Activated naive CD8-positive, alpha-beta T cell (primary cell): ENCODE results near the gene ZNF30.
A peak's percentile ranks its signal among the peaks of the same experiment; 100 is the strongest.
"Not testable (repeated sequence)": the region's sequence is repeated elsewhere in the genome, so short reads cannot be mapped to it uniquely, and the experiment has no call there.

Experiments
- H3K27ac Mint-ChIP-seq: one replicate; pipeline ENCODE4 v1.8.0; 2021; ENCODE audit warnings: mixed read lengths
- H3K27me3 Mint-ChIP-seq: one replicate; pipeline ENCODE4 v1.8.0; 2021; ENCODE audit warnings: mixed read lengths
- H3K36me3 Mint-ChIP-seq: one replicate; pipeline ENCODE4 v1.8.0; 2021; ENCODE audit warnings: mixed read lengths
- H3K4me1 Mint-ChIP-seq: one replicate; pipeline ENCODE4 v1.8.0; 2021; ENCODE audit warnings: low read depth, mixed read lengths
- H3K4me3 Mint-ChIP-seq: one replicate; pipeline ENCODE4 v1.8.0; 2021; ENCODE audit warnings: mild to moderate bottlenecking, mixed read lengths
- H3K9me3 Mint-ChIP-seq: one replicate; pipeline ENCODE4 v1.8.0; 2021; ENCODE audit warnings: low read depth, mixed read lengths

ZNF30 gene

GRCh38 chr19:34926685-34927375 lies at the start of gene ZNF30:
TSS of gene ZNF30 (plus strand) at chr19:34926903. CDS start at chr19:34929948, 3,045 bp downstream.
- Mint-ChIP-seq H3K27ac (peak within 1 kb of the TSS; percentile 12), H3K4me3 (peak within 1 kb of the TSS; percentile 92), H3K4me1 (peaks cover 26% of the 10 kb centered on the region), H3K9me3 (no peaks in the 10 kb centered on the region), H3K36me3 (peaks cover 15% of the 10 kb centered on the region), H3K27me3 (no peaks in the 10 kb centered on the region)

- peaks cover 11% of the 10 kb centered on the region for H3K9me3 Mint-ChIP-seq
- no peaks in the 10 kb centered on the region for H3K4me1 Mint-ChIP-seq
- H3K27me3 Mint-ChIP-seq: no peaks in the 10 kb centered on the region
- H3K27ac Mint-ChIP-seq: no peak overlapping the region
- no peak overlapping the region for H3K4me3 Mint-ChIP-seq
- H3K36me3 Mint-ChIP-seq: peaks cover 14% of the 10 kb centered on the region
Measured at GRCh38 chr19:34879563-34879962, 47.1 kb upstream of the ZNF30 start.

- no peaks in the 10 kb centered on the region for H3K4me1 Mint-ChIP-seq
- H3K27ac Mint-ChIP-seq: no peak overlapping the region
- H3K4me3 Mint-ChIP-seq: no peak overlapping the region
- peaks cover 16% of the 10 kb centered on the region for H3K9me3 Mint-ChIP-seq
- H3K27me3 Mint-ChIP-seq: no peaks in the 10 kb centered on the region
- peaks cover 19% of the 10 kb centered on the region for H3K36me3 Mint-ChIP-seq
Measured at GRCh38 chr19:34880034-34880433, 46.7 kb upstream of the ZNF30 start.

- no peaks in the 10 kb centered on the region for H3K27me3 Mint-ChIP-seq
- H3K4me3 Mint-ChIP-seq: no peak overlapping the region
- H3K27ac Mint-ChIP-seq: no peak overlapping the region
- peaks cover 26% of the 10 kb centered on the region for H3K9me3 Mint-ChIP-seq
- peaks cover 25% of the 10 kb centered on the region for H3K36me3 Mint-ChIP-seq
- H3K4me1 Mint-ChIP-seq: no peaks in the 10 kb centered on the region
Measured at GRCh38 chr19:34881982-34882381, 44.7 kb upstream of the ZNF30 start.

GRCh38 chr19:34888091-34888490 lies 38.6 kb upstream of the ZNF30 start:
- Mint-ChIP-seq H3K9me3 (peaks cover 24% of the 10 kb centered on the region), H3K36me3 (peaks cover 23% of the 10 kb centered on the region), H3K4me3 (no peak overlapping the region), H3K27me3 (no peaks in the 10 kb centered on the region), H3K27ac (no peak overlapping the region), H3K4me1 (no peaks in the 10 kb centered on the region)

- Mint-ChIP-seq H3K4me1 (peaks cover 7% of the 10 kb centered on the region), H3K27me3 (peaks cover 12% of the 10 kb centered on the region), H3K4me3 (no peak overlapping the region), H3K9me3 (peaks cover 8% of the 10 kb centered on the region), H3K27ac (no peak overlapping the region), H3K36me3 (peaks cover 4% of the 10 kb centered on the region)
Measured at GRCh38 chr19:34900245-34900644, 26.5 kb upstream of the ZNF30 start.

GRCh38 chr19:34904664-34905527 lies 21.8 kb upstream of the ZNF30 start:
- Mint-ChIP-seq H3K9me3 (no peaks in the 10 kb centered on the region), H3K27me3 (peaks cover 39% of the 10 kb centered on the region), H3K27ac (no peak overlapping the region), H3K4me1 (peaks cover 15% of the 10 kb centered on the region), H3K36me3 (peaks cover 7% of the 10 kb centered on the region), H3K4me3 (peak overlapping the region; percentile 80)

GRCh38 chr19:34910770-34911169 lies 15.9 kb upstream of the ZNF30 start:
- no peaks in the 10 kb centered on the region for H3K9me3 Mint-ChIP-seq
- H3K27me3 Mint-ChIP-seq: peaks cover 26% of the 10 kb centered on the region
- peaks cover 4% of the 10 kb centered on the region for H3K36me3 Mint-ChIP-seq
- H3K4me1 Mint-ChIP-seq: peaks cover 4% of the 10 kb centered on the region
- no peak overlapping the region for H3K27ac Mint-ChIP-seq
- H3K4me3 Mint-ChIP-seq: no peak overlapping the region

- H3K4me1 Mint-ChIP-seq, H3K4me3 Mint-ChIP-seq, H3K27me3 Mint-ChIP-seq, H3K27ac Mint-ChIP-seq: not testable (repeated sequence)
- H3K9me3 Mint-ChIP-seq: peaks cover 13% of the 10 kb centered on the region
- H3K36me3 Mint-ChIP-seq: peaks cover 17% of the 10 kb centered on the region
Measured at GRCh38 chr19:34917144-34917543, 9.6 kb upstream of the ZNF30 start.

GRCh38 chr19:34918190-34918589 lies 8.5 kb upstream of the ZNF30 start:
- peaks cover 2% of the 10 kb centered on the region for H3K27me3 Mint-ChIP-seq

GRCh38 chr19:34920090-34920786 lies 6.5 kb upstream of the ZNF30 start:
- H3K4me3 Mint-ChIP-seq, H3K4me1 Mint-ChIP-seq: not testable (repeated sequence)
- peaks cover 13% of the 10 kb centered on the region for H3K9me3 Mint-ChIP-seq

More at GRCh38 chr19:34918190-34918589, 8.5 kb upstream of the ZNF30 start:
- peaks cover 13% of the 10 kb centered on the region for H3K9me3 Mint-ChIP-seq
- H3K27ac Mint-ChIP-seq: no peak overlapping the region
- no peak overlapping the region for H3K4me3 Mint-ChIP-seq
- no peaks in the 10 kb centered on the region for H3K4me1 Mint-ChIP-seq
- H3K36me3 Mint-ChIP-seq: peaks cover 17% of the 10 kb centered on the region

GRCh38 chr19:34925278-34925855 lies 1.3 kb upstream of the ZNF30 start:
- Mint-ChIP-seq H3K27ac (no peak overlapping the region), H3K4me1 (peaks cover 26% of the 10 kb centered on the region), H3K27me3 (no peaks in the 10 kb centered on the region), H3K4me3 (no peak overlapping the region), H3K36me3 (peaks cover 13% of the 10 kb centered on the region), H3K9me3 (no peaks in the 10 kb centered on the region)

More at GRCh38 chr19:34920090-34920786, 6.5 kb upstream of the ZNF30 start:
- H3K36me3 Mint-ChIP-seq: peaks cover 16% of the 10 kb centered on the region
- not testable (repeated sequence) for H3K27ac Mint-ChIP-seq, H3K27me3 Mint-ChIP-seq

GRCh38 chr19:34926361-34926684 lies 380 bp upstream of the ZNF30 start:
- H3K27me3 Mint-ChIP-seq: no peaks in the 10 kb centered on the region
- no peak overlapping the region for H3K27ac Mint-ChIP-seq
- peak overlapping the region; percentile 92 for H3K4me3 Mint-ChIP-seq
- H3K9me3 Mint-ChIP-seq: no peaks in the 10 kb centered on the region
- H3K36me3 Mint-ChIP-seq: peaks cover 11% of the 10 kb centered on the region
- peaks cover 26% of the 10 kb centered on the region for H3K4me1 Mint-ChIP-seq

GRCh38 chr19:34932494-34932893 lies 5.8 kb downstream of the ZNF30 start:
- Mint-ChIP-seq H3K36me3 (peaks cover 42% of the 10 kb centered on the region), H3K27ac (no peak overlapping the region), H3K9me3 (no peaks in the 10 kb centered on the region), H3K27me3 (no peaks in the 10 kb centered on the region), H3K4me3 (no peak overlapping the region), H3K4me1 (peaks cover 16% of the 10 kb centered on the region)

GRCh38 chr19:34936184-34936583 lies 9.5 kb downstream of the ZNF30 start:
- Mint-ChIP-seq H3K36me3 (peaks cover 50% of the 10 kb centered on the region), H3K27ac (no peak overlapping the region), H3K27me3 (no peaks in the 10 kb centered on the region), H3K4me3 (no peak overlapping the region), H3K9me3 (peaks cover 5% of the 10 kb centered on the region), H3K4me1 (no peaks in the 10 kb centered on the region)
